ENCODE data around the gene STIMATE.

The STIMATE gene

GRCh38 chr3:52843881-52844280, 53.5 kb downstream of the STIMATE start:
- in situ Hi-C loops (cut with HindIII; ENCODE audit: low sequenced_read_pairs) = no loop called here
- no peak for TF ChIP-seq CTCF (IDR thresholded peaks at IDR 0.05; ENCODE audit: low read depth, low read length)
- no peak overlapping the region for H3K4me3 ChIP-seq (ENCODE audit: low read depth, low read length)
- DNase-seq (ENCODE audit: low read depth, low spot score) = no peak

DNA sequence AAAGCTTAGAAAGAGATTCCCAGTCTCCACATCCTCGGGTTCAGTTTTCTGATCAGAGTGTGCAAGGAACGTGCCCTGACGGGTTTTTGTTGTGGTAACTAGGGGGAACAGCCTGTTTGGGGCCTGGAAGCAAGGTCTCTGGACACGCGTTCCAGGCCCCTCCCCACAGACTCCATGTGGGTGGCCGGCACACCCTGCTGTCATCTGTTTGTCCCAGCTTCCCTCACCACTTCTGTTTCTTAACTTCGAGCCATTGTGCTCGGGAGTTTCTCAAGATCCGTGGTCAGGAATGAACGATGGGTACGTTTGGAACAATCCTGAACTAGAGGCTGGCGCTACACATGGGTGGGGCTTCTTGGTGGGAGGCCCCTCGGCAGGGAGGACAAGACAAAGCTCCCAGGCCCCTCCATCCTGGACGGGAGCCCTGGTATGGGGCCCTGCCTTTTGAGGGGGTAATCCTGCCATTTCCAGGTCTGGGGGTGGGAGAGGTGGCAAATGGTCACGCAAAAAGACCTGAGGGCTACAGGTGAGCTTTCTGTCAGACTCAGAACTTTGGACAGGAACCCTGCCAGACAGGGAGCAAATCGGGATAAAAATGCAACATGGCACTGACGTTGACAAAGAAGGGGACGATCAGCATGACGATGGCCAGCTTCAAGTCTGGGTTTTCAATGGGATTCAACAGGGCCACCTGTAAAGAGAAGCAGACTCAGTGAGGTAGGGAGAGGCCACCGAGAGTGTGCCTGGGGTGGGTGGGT, 54.1 kb downstream of the STIMATE start:
- in situ Hi-C loops (cut with HindIII; ENCODE audit: low sequenced_read_pairs) = no loop called here
- no peak for DNase-seq (ENCODE audit: low read depth, low spot score)
- no peak overlapping the region for H3K4me3 ChIP-seq (ENCODE audit: low read depth, low read length)
- TF ChIP-seq CTCF (IDR thresholded peaks at IDR 0.05; ENCODE audit: low read depth, low read length) = no peak

GRCh38 chr3:52842424-52842823, 54.9 kb downstream of the STIMATE start:
- TF ChIP-seq CTCF (IDR thresholded peaks at IDR 0.05; ENCODE audit: low read depth, low read length) = no peak
- in situ Hi-C loops (cut with HindIII; ENCODE audit: low sequenced_read_pairs) = no loop called here
- no peak overlapping the region for H3K4me3 ChIP-seq (ENCODE audit: low read depth, low read length)
- no peak for DNase-seq (ENCODE audit: low read depth, low spot score)

DNA sequence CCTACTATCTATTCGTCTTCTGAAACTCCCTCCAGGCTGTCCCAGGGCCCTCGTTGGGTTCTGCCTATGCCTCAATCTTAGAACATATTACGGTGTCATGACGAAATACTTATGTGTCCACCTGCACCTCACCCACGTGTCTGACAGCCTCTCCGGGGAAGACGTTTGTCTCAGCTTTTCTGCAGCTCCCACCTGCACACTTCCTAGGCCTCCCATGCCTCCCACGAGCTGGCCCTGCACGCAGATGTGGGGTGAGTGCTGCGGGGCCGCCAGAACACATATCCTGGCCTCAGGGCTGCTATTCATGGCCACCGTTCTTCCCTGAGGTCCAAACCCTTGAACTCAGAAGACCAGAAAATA, 55.4 kb downstream of the STIMATE start:
- TF ChIP-seq CTCF (IDR thresholded peaks at IDR 0.05; ENCODE audit: low read depth, low read length) = no peak
- DNase-seq (ENCODE audit: low read depth, low spot score) = no peak
- no peak overlapping the region for H3K4me3 ChIP-seq (ENCODE audit: low read depth, low read length)
- in situ Hi-C loops (cut with HindIII; ENCODE audit: low sequenced_read_pairs) = no loop called here

- in situ Hi-C loops (cut with HindIII; ENCODE audit: low sequenced_read_pairs) = no loop called here
- DNase-seq (ENCODE audit: low read depth, low spot score) = no peak
- TF ChIP-seq CTCF (IDR thresholded peaks at IDR 0.05; ENCODE audit: low read depth, low read length) = no peak
- no peak overlapping the region for H3K4me3 ChIP-seq (ENCODE audit: low read depth, low read length)
Measured at GRCh38 chr3:52841211-52841980, 56.0 kb downstream of the STIMATE start.

GRCh38 chr3:52839892-52840545, 57.3 kb downstream of the STIMATE start:
- no peak for TF ChIP-seq CTCF (IDR thresholded peaks at IDR 0.05; ENCODE audit: low read depth, low read length)
- H3K4me3 ChIP-seq (ENCODE audit: low read depth, low read length) = no peak overlapping the region
- in situ Hi-C loops (cut with HindIII; ENCODE audit: low sequenced_read_pairs) = no loop called here
- DNase-seq (ENCODE audit: low read depth, low spot score) = no peak
